HepG2 (cell line): ENCODE data around the gene TEKTIP1. TPM values are rescaled to one million over a fixed set of nuclear protein-coding genes. Genes with fewer than 3 reads are reported as not detected.

Experiments used
- AHR ChIP-seq: IDR thresholded peaks from 2 replicates; pipeline ENCODE4 v1.6.1; 2018; ENCODE audit warnings: missing genetic modification reagents, missing compliant biosample characterization
- LCORL ChIP-seq, 2 experiments: fragments of 450-650 bp in 1 of 2; sonication (generic) in 1 of 2; formaldehyde crosslinking in 1 of 2; IDR thresholded peaks; 2 replicates each; pipeline versions ENCODE4 v1.5.0 to v1.6.1; 2017 to 2020; ENCODE audit warnings: antibody characterized with exemption in 1 of 2, missing genetic modification reagents in 1 of 2
- MIER2 ChIP-seq: IDR thresholded peaks from 2 replicates; pipeline ENCODE4 v1.6.1; 2016; ENCODE audit warnings: missing biosample characterization, missing genetic modification reagents
- NAIF1 ChIP-seq: sonication (generic); formaldehyde crosslinking; IDR thresholded peaks from 2 replicates; pipeline ENCODE4 v1.5.0; 2020; ENCODE audit warnings: mild to moderate bottlenecking, missing genetic modification reagents, borderline replicate concordance
- NFYC ChIP-seq: IDR thresholded peaks from 2 replicates; pipeline ENCODE4 v1.6.1; 2016; ENCODE audit warnings: missing genetic modification reagents, missing compliant biosample characterization
- PHB2 ChIP-seq: fragments of 450-650 bp; IDR thresholded peaks from 2 replicates; pipeline ENCODE4 v1.6.1; 2018; ENCODE audit not compliant: partially characterized antibody
- POLR2AphosphoS5 ChIP-seq: IDR thresholded peaks from 2 replicates; pipeline ENCODE4 v1.6.1; 2012; ENCODE audit warnings: low read depth, low read length
- PRMT3 ChIP-seq: sonication (generic); formaldehyde crosslinking; IDR thresholded peaks from 2 replicates; pipeline ENCODE4 v1.8.1; 2022; ENCODE audit warnings: low read depth, mild to moderate bottlenecking, moderate library complexity, missing genetic modification reagents, borderline replicate concordance
- RFXANK ChIP-seq: IDR thresholded peaks from 2 replicates; pipeline ENCODE4 v1.6.1; 2016
- SAFB2 ChIP-seq: sonication (generic); formaldehyde crosslinking; IDR thresholded peaks from 2 replicates; pipeline ENCODE4 v1.5.1; 2020; ENCODE audit warnings: missing genetic modification reagents, low read depth, mild to moderate bottlenecking, borderline replicate concordance
- TCF12 ChIP-seq, 2 experiments: fragments of 450-650 bp in 1 of 2; sonication (generic) in 1 of 2; formaldehyde crosslinking in 1 of 2; IDR thresholded peaks; 2 replicates each; pipeline versions ENCODE4 v1.6.1 to v1.8.0; 2017 to 2022; ENCODE audit warnings: antibody characterized with exemption in 1 of 2, mild to moderate bottlenecking in 1 of 2, missing genetic modification reagents in 1 of 2, moderate library complexity in 1 of 2
- ZBTB7A ChIP-seq: sonication (generic); formaldehyde crosslinking; IDR thresholded peaks from 2 replicates; pipeline ENCODE4 v1.8.0; 2022; ENCODE audit warnings: mild to moderate bottlenecking, missing genetic modification reagents
- ZC3H13 ChIP-seq: sonication (generic); formaldehyde crosslinking; IDR thresholded peaks from 2 replicates; pipeline ENCODE4 v1.8.1; 2023; ENCODE audit warnings: mild to moderate bottlenecking, missing genetic modification reagents, moderate library complexity
- ZIK1 ChIP-seq: sonication (generic); formaldehyde crosslinking; IDR thresholded peaks from 2 replicates; pipeline ENCODE4 v1.5.0; 2020; ENCODE audit warnings: mild to moderate bottlenecking, low read depth, missing genetic modification reagents, borderline replicate concordance
- ZMYM2 ChIP-seq: sonication (generic); formaldehyde crosslinking; IDR thresholded peaks from 2 replicates; pipeline ENCODE4 v1.8.0; 2022; ENCODE audit warnings: mild to moderate bottlenecking, missing genetic modification reagents
- ZNF230 ChIP-seq: sonication (generic); formaldehyde crosslinking; IDR thresholded peaks from 2 replicates; pipeline ENCODE4 v1.4.0; 2020; ENCODE audit warnings: mild to moderate bottlenecking, missing genetic modification reagents
- ZNF468 ChIP-seq: sonication (generic); formaldehyde crosslinking; IDR thresholded peaks from 2 replicates; pipeline ENCODE4 v1.8.0; 2022; ENCODE audit warnings: mild to moderate bottlenecking, moderate library complexity, missing genetic modification reagents
- ZNF510 ChIP-seq: sonication (generic); formaldehyde crosslinking; IDR thresholded peaks from 2 replicates; pipeline ENCODE4 v1.4.0; 2020; ENCODE audit warnings: low read depth, mild to moderate bottlenecking, missing genetic modification reagents
- ZNF660 ChIP-seq: sonication (generic); formaldehyde crosslinking; IDR thresholded peaks from 2 replicates; pipeline ENCODE4 v1.5.1; 2020; ENCODE audit warnings: mild to moderate bottlenecking, low read depth, missing genetic modification reagents, borderline replicate concordance
- polyA plus RNA-seq, 8 experiments: library from polyadenylated mRNA; depleted of rRNA in 3 of 8; stranded (reverse) in 7 of 8; unstranded in 1 of 8; fragments of >200 nt; fragmentation: Illumina TruSeq in 4 of 8; extraction: Trizol in 4 of 8; gene quantifications; 2 replicates each; pipeline versions ENCODE4 v1.2.1 to v1.2.3, GENCODE V29; 2011 to 2016; ENCODE audit warnings: low read depth in 4 of 8, missing spikeins in 1 of 8, mixed read lengths in 1 of 8; ENCODE audit not compliant: insufficient read depth in 1 of 8
- total RNA-seq, 5 experiments: library from RNA; depleted of rRNA; stranded (reverse); fragments of >200 nt; fragmentation: Illumina TruSeq; extraction: Trizol; gene quantifications; 2 replicates each; pipeline ENCODE4 v1.2.3, GENCODE V29; 2016; ENCODE audit warnings: low read depth in 1 of 5
- TF ChIP-seq, protein P1 (sequence below): sonication (generic); formaldehyde crosslinking; conservative IDR thresholded peaks from 2 replicates; pipeline ENCODE4 v1.8.1; 2023; ENCODE audit warnings: missing genetic modification reagents
- TF ChIP-seq, protein P2 (sequence below): sonication (generic); formaldehyde crosslinking; IDR thresholded peaks from 2 replicates; pipeline ENCODE4 v1.5.0; 2020; ENCODE audit warnings: missing genetic modification reagents
- TF ChIP-seq, protein P3 (sequence below): IDR thresholded peaks from 2 replicates; pipeline ENCODE4 v1.6.1; 2018; ENCODE audit warnings: missing genetic modification reagents, mild to moderate bottlenecking, missing compliant biosample characterization
- TF ChIP-seq, protein P4 (sequence below): sonication (generic); formaldehyde crosslinking; IDR thresholded peaks from 2 replicates; pipeline ENCODE4 v1.4.0; 2020; ENCODE audit warnings: missing genetic modification reagents
- TF ChIP-seq, protein P5 (sequence below): sonication (generic); formaldehyde crosslinking; IDR thresholded peaks from 2 replicates; pipeline ENCODE4 v1.4.0; 2020; ENCODE audit warnings: missing genetic modification reagents

The TEKTIP1 gene
- total and polyA plus RNA-seq, 2 of the 13 experiments (the other 11 are each of a cell fraction or from before 2014, with no cell fraction given), result not detected

DNA sequence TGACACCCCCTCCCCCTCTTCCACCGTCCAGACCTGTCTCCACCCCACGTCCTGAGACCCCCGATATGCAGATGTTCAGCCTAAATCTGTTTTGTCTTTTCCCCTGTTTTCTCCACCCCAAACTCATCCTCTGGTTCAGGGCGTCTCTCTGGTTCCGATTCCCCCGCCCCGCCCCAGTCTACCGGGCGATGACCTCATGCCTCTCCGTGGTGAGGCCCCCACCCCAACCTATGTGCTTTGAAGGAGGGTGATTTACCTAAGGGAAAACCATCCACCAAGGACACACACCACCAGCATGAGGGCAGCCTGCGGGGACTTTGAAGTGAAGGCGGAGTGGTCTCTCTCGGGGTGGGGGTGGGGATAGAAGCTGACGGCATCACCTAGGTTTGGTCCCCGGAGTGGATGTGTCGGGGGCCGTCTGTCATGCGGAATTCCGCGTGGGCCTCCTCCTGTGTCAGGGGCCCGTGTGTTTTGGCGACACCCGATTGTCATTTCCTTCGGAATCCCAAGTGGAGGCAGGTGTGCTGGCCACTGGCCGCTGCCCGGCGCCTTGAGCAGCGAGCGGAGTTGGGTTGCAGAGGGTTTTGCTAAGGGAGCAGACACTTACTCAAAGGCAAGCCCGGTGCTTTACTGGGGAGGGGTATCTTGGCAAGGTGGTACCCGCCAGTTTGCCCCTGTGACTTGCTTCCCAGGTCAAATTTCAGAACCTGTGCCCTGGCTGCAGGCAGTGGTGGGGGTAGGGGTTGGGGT lies 31.4 kb upstream of the TEKTIP1 start (continued):
- TF ChIP-seq ZMYM2 (CRISPR knock-in tag) (no peak), ZNF468 (CRISPR knock-in tag) (no peak), PRMT3 (CRISPR knock-in tag) (no peak), LCORL (IDR thresholded peaks at IDR 0.05) (no peak), LCORL (CRISPR knock-in tag; IDR thresholded peaks at IDR 0.05) (no peak), POLR2AphosphoS5 (no peak), NFYC (CRISPR knock-in tag) (no peak), NAIF1 (CRISPR knock-in tag) (no peak), RFXANK (CRISPR knock-in tag) (no peak), ZBTB7A (CRISPR knock-in tag) (no peak), ZNF510 (CRISPR knock-in tag) (no peak), MIER2 (CRISPR knock-in tag) (no peak), ZIK1 (CRISPR knock-in tag) (no peak), TCF12 (IDR thresholded peaks at IDR 0.05) (no peak), TCF12 (CRISPR knock-in tag; IDR thresholded peaks at IDR 0.05) (no peak), SAFB2 (CRISPR knock-in tag) (no peak), ZNF230 (no peak), ZC3H13 (CRISPR knock-in tag) (no peak), PHB2 (no peak), ZNF660 (CRISPR knock-in tag) (no peak), AHR (CRISPR knock-in tag) (no peak)
- TF ChIP-seq, protein P1, sequence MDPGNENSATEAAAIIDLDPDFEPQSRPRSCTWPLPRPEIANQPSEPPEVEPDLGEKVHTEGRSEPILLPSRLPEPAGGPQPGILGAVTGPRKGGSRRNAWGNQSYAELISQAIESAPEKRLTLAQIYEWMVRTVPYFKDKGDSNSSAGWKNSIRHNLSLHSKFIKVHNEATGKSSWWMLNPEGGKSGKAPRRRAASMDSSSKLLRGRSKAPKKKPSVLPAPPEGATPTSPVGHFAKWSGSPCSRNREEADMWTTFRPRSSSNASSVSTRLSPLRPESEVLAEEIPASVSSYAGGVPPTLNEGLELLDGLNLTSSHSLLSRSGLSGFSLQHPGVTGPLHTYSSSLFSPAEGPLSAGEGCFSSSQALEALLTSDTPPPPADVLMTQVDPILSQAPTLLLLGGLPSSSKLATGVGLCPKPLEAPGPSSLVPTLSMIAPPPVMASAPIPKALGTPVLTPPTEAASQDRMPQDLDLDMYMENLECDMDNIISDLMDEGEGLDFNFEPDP (CRISPR knock-in tag), result no peak
- TF ChIP-seq, protein P2, sequence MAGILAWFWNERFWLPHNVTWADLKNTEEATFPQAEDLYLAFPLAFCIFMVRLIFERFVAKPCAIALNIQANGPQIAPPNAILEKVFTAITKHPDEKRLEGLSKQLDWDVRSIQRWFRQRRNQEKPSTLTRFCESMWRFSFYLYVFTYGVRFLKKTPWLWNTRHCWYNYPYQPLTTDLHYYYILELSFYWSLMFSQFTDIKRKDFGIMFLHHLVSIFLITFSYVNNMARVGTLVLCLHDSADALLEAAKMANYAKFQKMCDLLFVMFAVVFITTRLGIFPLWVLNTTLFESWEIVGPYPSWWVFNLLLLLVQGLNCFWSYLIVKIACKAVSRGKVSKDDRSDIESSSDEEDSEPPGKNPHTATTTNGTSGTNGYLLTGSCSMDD (CRISPR knock-in tag), result no peak
- TF ChIP-seq, protein P3, sequence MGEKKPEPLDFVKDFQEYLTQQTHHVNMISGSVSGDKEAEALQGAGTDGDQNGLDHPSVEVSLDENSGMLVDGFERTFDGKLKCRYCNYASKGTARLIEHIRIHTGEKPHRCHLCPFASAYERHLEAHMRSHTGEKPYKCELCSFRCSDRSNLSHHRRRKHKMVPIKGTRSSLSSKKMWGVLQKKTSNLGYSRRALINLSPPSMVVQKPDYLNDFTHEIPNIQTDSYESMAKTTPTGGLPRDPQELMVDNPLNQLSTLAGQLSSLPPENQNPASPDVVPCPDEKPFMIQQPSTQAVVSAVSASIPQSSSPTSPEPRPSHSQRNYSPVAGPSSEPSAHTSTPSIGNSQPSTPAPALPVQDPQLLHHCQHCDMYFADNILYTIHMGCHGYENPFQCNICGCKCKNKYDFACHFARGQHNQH (CRISPR knock-in tag), result no peak
- TF ChIP-seq, protein P4, sequence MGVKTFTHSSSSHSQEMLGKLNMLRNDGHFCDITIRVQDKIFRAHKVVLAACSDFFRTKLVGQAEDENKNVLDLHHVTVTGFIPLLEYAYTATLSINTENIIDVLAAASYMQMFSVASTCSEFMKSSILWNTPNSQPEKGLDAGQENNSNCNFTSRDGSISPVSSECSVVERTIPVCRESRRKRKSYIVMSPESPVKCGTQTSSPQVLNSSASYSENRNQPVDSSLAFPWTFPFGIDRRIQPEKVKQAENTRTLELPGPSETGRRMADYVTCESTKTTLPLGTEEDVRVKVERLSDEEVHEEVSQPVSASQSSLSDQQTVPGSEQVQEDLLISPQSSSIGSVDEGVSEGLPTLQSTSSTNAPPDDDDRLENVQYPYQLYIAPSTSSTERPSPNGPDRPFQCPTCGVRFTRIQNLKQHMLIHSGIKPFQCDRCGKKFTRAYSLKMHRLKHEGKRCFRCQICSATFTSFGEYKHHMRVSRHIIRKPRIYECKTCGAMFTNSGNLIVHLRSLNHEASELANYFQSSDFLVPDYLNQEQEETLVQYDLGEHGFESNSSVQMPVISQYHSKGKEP (CRISPR knock-in tag), result no peak
- TF ChIP-seq, protein P5, sequence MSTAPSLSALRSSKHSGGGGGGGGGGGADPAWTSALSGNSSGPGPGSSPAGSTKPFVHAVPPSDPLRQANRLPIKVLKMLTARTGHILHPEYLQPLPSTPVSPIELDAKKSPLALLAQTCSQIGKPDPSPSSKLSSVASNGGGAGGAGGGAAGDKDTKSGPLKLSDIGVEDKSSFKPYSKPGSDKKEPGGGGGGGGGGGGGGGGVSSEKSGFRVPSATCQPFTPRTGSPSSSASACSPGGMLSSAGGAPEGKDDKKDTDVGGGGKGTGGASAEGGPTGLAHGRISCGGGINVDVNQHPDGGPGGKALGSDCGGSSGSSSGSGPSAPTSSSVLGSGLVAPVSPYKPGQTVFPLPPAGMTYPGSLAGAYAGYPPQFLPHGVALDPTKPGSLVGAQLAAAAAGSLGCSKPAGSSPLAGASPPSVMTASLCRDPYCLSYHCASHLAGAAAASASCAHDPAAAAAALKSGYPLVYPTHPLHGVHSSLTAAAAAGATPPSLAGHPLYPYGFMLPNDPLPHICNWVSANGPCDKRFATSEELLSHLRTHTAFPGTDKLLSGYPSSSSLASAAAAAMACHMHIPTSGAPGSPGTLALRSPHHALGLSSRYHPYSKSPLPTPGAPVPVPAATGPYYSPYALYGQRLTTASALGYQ (CRISPR knock-in tag), result no peak
